ENCODE measurements around the gene MTHFD1L.

DNA sequence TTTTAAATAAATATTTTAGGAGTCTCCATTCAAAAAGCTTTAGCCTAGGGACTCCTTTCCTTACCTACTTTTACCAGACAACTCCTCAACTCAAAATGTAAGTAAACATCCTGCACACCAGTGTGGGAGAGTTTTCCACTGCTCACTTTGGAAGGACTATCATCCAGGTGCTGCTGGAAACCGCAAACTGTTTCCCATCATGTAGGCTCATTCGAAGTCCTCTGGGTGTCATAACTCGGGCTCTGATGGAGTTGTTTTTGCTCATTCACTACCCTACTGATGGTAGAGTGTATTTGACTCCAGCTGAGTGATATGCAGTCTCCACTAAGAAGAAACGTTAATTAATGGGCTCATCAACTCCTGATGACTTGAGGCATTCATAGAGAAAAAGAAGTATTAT is 237.8 kb downstream of the MTHFD1L start:
- TF ChIP-seq, protein P1, sequence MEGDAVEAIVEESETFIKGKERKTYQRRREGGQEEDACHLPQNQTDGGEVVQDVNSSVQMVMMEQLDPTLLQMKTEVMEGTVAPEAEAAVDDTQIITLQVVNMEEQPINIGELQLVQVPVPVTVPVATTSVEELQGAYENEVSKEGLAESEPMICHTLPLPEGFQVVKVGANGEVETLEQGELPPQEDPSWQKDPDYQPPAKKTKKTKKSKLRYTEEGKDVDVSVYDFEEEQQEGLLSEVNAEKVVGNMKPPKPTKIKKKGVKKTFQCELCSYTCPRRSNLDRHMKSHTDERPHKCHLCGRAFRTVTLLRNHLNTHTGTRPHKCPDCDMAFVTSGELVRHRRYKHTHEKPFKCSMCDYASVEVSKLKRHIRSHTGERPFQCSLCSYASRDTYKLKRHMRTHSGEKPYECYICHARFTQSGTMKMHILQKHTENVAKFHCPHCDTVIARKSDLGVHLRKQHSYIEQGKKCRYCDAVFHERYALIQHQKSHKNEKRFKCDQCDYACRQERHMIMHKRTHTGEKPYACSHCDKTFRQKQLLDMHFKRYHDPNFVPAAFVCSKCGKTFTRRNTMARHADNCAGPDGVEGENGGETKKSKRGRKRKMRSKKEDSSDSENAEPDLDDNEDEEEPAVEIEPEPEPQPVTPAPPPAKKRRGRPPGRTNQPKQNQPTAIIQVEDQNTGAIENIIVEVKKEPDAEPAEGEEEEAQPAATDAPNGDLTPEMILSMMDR (conservative IDR thresholded peaks at IDR 0.05 in 1 of 2, IDR thresholded peaks at IDR 0.05 in 1 of 2; ENCODE audit: low read depth in 1 of 2, low read length in 2 of 2), result no peak
- TF ChIP-seq EZH2 (IDR thresholded peaks at IDR 0.05; ENCODE audit: low read length, missing control alignments), result no peak

Measured in fibroblast of lung (primary cell).